ENCODE results near the gene KRTAP5-2. TPM values are rescaled to one million over a fixed set of nuclear protein-coding genes. Genes with fewer than 3 reads are reported as not detected.
A peak's percentile ranks its signal among the peaks of the same experiment; 100 is the strongest.

KRTAP5-2 gene
- total RNA-seq, 1 experiment from 2014 or later, result not detected

DNA sequence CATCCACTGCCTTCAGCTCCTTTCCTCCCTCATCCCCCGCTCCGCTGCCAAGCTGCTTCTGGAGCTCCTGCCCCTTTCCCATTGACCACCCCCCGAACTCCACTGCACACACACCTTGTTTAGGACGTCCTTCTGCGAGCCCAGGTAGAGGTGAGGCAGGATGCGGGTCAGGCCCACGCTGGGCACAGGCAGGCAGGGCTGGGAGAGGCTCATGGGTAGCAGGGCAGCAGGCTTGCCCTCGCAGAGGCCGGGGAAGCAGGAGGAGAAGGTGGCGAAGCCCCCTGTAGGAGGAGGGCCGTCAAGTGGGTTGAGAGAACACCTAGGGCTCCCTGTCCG lies 39.4 kb downstream of the KRTAP5-2 start:
- Histone ChIP-seq H4K91ac (ENCODE audit: insufficient read length, low read depth, low read length) (no peak overlapping the region), H2BK12ac (ENCODE audit: insufficient read length, low read depth, low read length) (no peak overlapping the region), H3K23ac (ENCODE audit: insufficient read length, low read depth, low read length) (no peak overlapping the region), H3K4me2 (ENCODE audit: insufficient read depth, insufficient read length, low read length) (no peak overlapping the region), H2BK120ac (ENCODE audit: low read depth, low read length, poor library complexity, severe bottlenecking) (no peak overlapping the region), H2BK5ac (ENCODE audit: insufficient read length, low read length) (no peak overlapping the region), H4K5ac (ENCODE audit: insufficient read length, low read depth, low read length) (no peak overlapping the region), H3T11ph (ENCODE audit: low read length) (no peak overlapping the region), H3K4ac (ENCODE audit: low read depth, low read length) (no peak overlapping the region), H3K79me2 (ENCODE audit: insufficient read depth, low read length) (no peaks in the 10 kb centered on the region), H3K4me1 (ENCODE audit: insufficient read depth, low read length) (peaks cover 2% of the 10 kb centered on the region; the same call in 1 of the 2 replicates), H3K14ac (ENCODE audit: insufficient read depth, low read length) (0 out of 2 replicates have a peak overlapping the region, but pooled peaks have one; percentile 31), H4K20me1 (ENCODE audit: control insufficient read depth, insufficient read depth, insufficient read length) (no peaks in the 10 kb centered on the region), H3K9me3 (ENCODE audit: control insufficient read depth, low read depth, low read length) (no peaks in the 10 kb centered on the region), H3K9ac (ENCODE audit: extremely low read depth, insufficient read length, low read length) (no peak overlapping the region), H2BK15ac (ENCODE audit: low read depth, low read length) (no peak overlapping the region), H4K8ac (replicated peaks; ENCODE audit: insufficient read length, low read depth, low read length) (no peak overlapping the region), H2AK5ac (ENCODE audit: insufficient read length, low read length) (no peak overlapping the region), H3K56ac (ENCODE audit: insufficient read length, low read depth, low read length) (no peak overlapping the region), H3K79me1 (ENCODE audit: insufficient read depth, low read depth, low read length, poor library complexity, severe bottlenecking) (no peaks in the 10 kb centered on the region), H3K23me2 (ENCODE audit: insufficient read length, low read depth, low read length, poor library complexity, severe bottlenecking) (no peaks in the 10 kb centered on the region), H2AFZ (ENCODE audit: low read length) (no peak overlapping the region), H3K27me3 (ENCODE audit: insufficient read depth, low read length) (peaks cover 8% of the 10 kb centered on the region; the same call in 1 of the 2 replicates), H3K27ac (ENCODE audit: insufficient read length, low read depth, low read length) (no peak overlapping the region), H3K18ac (ENCODE audit: insufficient read length, low read depth, low read length) (no peak overlapping the region), H2BK20ac (ENCODE audit: low read depth, low read length, poor library complexity, severe bottlenecking) (no peak overlapping the region)
- TF ChIP-seq, protein P1, sequence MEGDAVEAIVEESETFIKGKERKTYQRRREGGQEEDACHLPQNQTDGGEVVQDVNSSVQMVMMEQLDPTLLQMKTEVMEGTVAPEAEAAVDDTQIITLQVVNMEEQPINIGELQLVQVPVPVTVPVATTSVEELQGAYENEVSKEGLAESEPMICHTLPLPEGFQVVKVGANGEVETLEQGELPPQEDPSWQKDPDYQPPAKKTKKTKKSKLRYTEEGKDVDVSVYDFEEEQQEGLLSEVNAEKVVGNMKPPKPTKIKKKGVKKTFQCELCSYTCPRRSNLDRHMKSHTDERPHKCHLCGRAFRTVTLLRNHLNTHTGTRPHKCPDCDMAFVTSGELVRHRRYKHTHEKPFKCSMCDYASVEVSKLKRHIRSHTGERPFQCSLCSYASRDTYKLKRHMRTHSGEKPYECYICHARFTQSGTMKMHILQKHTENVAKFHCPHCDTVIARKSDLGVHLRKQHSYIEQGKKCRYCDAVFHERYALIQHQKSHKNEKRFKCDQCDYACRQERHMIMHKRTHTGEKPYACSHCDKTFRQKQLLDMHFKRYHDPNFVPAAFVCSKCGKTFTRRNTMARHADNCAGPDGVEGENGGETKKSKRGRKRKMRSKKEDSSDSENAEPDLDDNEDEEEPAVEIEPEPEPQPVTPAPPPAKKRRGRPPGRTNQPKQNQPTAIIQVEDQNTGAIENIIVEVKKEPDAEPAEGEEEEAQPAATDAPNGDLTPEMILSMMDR (conservative IDR thresholded peaks at IDR 0.05), result no peak
- Mint-ChIP-seq H3K27me3 (ENCODE audit: low read depth) (peaks cover 25% of the 10 kb centered on the region), H3K9me3 (no peaks in the 10 kb centered on the region), H3K36me3 (ENCODE audit: insufficient read depth in 1 of 3, low read depth in 3 of 3) (peaks cover 0 to 1% (median 0%) of the 10 kb centered on the region in 3 experiments; a peak in 1 of 7 replicates), H3K27ac (no peak overlapping the region; a peak in 1 of 7 replicates), H3K4me3 (no peak overlapping the region), H3K4me1 (peaks cover 24 to 44% of the 10 kb centered on the region in 2 experiments)
- WGBS (ENCODE audit: extremely low coverage, insufficient read length, low lambda C conversion rate), result no CpG with 5 or more reads among the region's 12 CpGs
- peak; percentile 25 for DNase-seq

Measured in H9 (cell line).